Activated CD4-positive, alpha-beta memory T cell treated with anti-CD3 and anti-CD28 coated beads, Interleukin-2, amount 10 ng/mL, durations not matched to agents 7 days and 5 days (primary cell): ENCODE results near the gene PAQR9. TPM values are rescaled to one million over a fixed set of nuclear protein-coding genes. Genes with fewer than 3 reads are reported as not detected.
"Not testable (repeated sequence)": the region's sequence is repeated elsewhere in the genome, so short reads cannot be mapped to it uniquely, and the experiment has no call there.

Experiments used
- CTCF ChIA-PET: fragments of 350-600 bp; sonication (Branson Sonifier 250); formaldehyde crosslinking; loops from one replicate; lab custom pipeline; 2021; ENCODE audit warnings: antibody characterized with exemption, inconsistent platforms; lab: Charles Lee
- POLR2A ChIA-PET: fragments of 350-600 bp; sonication (Branson Sonifier 250); formaldehyde crosslinking; loops from one replicate; lab custom pipeline; 2021; ENCODE audit warnings: antibody characterized with exemption; lab: Charles Lee
- DNase-seq: peaks from one replicate; pipeline ENCODE4 v3.0.0-alpha.2; 2020
- H3K27ac Mint-ChIP-seq: one replicate; pipeline ENCODE4 v1.8.0; 2021; ENCODE audit warnings: mild to moderate bottlenecking, mixed read lengths
- H3K27me3 Mint-ChIP-seq: one replicate; pipeline ENCODE4 v1.8.0; 2021; ENCODE audit warnings: mixed read lengths
- H3K36me3 Mint-ChIP-seq: one replicate; pipeline ENCODE4 v1.8.0; 2021; ENCODE audit warnings: low read depth, mixed read lengths
- H3K4me1 Mint-ChIP-seq: one replicate; pipeline ENCODE4 v1.8.0; 2021; ENCODE audit warnings: mixed read lengths
- H3K4me3 Mint-ChIP-seq: one replicate; pipeline ENCODE4 v1.8.0; 2021; ENCODE audit warnings: mild to moderate bottlenecking, mixed read lengths
- H3K9me3 Mint-ChIP-seq: one replicate; pipeline ENCODE4 v1.8.0; 2021; ENCODE audit warnings: mixed read lengths
- total RNA-seq, 2 experiments: library from RNA; stranded (reverse); gene quantifications; one replicate each; pipeline ENCODE4 v1.2.3, GENCODE V29; 2021

The PAQR9 gene
- total RNA-seq, 2 experiments from 2014 or later, result not detected

- Mint-ChIP-seq H3K36me3 (no peaks in the 10 kb centered on the region), H3K4me1 (peaks cover 25% of the 10 kb centered on the region), H3K4me3 (no peak overlapping the region), H3K27me3 (peaks cover 13% of the 10 kb centered on the region), H3K9me3 (no peaks in the 10 kb centered on the region), H3K27ac (no peak overlapping the region)
- CTCF ChIA-PET, result interaction anchor here (0.6 kb wide), 1 partner anchor 55 kb away, joined by 3 read pairs; no protein-coding TSS in a partner anchor
- POLR2A ChIA-PET, result no interaction called here
- no peak for DNase-seq
Observed at GRCh38 chr3:142998439-142998838, 35.0 kb upstream of the PAQR9 start.

DNA sequence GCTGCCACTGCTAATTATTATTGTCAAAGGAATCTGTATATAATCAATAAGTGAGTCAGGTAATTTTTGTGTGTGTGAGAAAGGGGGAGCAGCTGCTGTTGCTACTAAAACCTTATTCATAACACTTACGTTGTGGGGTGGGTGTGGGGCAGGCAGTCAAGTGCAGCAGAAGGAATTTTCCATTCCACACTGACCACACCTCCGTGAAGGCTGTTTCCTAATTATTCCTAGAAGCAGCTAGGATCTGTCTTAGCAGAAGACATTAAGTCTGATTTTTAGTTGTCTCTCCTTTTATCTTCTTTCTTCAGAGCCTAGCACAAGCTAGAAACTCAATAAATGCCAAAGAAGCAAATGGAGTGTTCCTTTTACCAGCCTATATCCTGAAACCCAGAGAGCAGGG lies 33.9 kb upstream of the PAQR9 start:
- Mint-ChIP-seq H3K4me1 (peaks cover 19% of the 10 kb centered on the region), H3K9me3 (no peaks in the 10 kb centered on the region), H3K4me3 (no peak overlapping the region), H3K27me3 (peaks cover 16% of the 10 kb centered on the region), H3K36me3 (no peaks in the 10 kb centered on the region), H3K27ac (no peak overlapping the region)
- ChIA-PET POLR2A (no interaction called here), CTCF (no interaction called here)
- no peak for DNase-seq

- H3K4me1 Mint-ChIP-seq, result peaks cover 4% of the 10 kb centered on the region
- no peaks in the 10 kb centered on the region for H3K36me3 Mint-ChIP-seq
- ChIA-PET POLR2A (no interaction called here), CTCF (interaction anchor here (0.6 to 3.0 kb wide), 5 partner anchors 10 to 1822 kb away, joined by 3 to 16 read pairs (median 3); no protein-coding TSS in a partner anchor)
- H3K4me3 Mint-ChIP-seq, result no peak overlapping the region
- no peaks in the 10 kb centered on the region for H3K9me3 Mint-ChIP-seq
- DNase-seq, result peak; percentile 71
- H3K27me3 Mint-ChIP-seq, result peaks cover 23% of the 10 kb centered on the region
- H3K27ac Mint-ChIP-seq, result no peak overlapping the region
Observed at GRCh38 chr3:142993958-142994442, 30.5 kb upstream of the PAQR9 start.

GRCh38 chr3:142992323-142992722 lies 28.8 kb upstream of the PAQR9 start:
- Mint-ChIP-seq H3K27me3 (peaks cover 27% of the 10 kb centered on the region), H3K9me3 (no peaks in the 10 kb centered on the region), H3K36me3 (no peaks in the 10 kb centered on the region), H3K4me3 (no peak overlapping the region), H3K4me1 (peaks cover 7% of the 10 kb centered on the region), H3K27ac (no peak overlapping the region)
- ChIA-PET CTCF (interaction anchor here (0.8 to 3.0 kb wide), 3 partner anchors 60 to 164 kb away, joined by 3 to 16 read pairs (median 3); no protein-coding TSS in a partner anchor), POLR2A (no interaction called here)
- DNase-seq, result no peak

GRCh38 chr3:142990721-142991120 lies 27.2 kb upstream of the PAQR9 start:
- DNase-seq, result no peak
- H3K27me3 Mint-ChIP-seq, result peaks cover 28% of the 10 kb centered on the region
- POLR2A ChIA-PET, result interaction anchor here (1.9 kb wide), 1 partner anchor 11 kb away, joined by 11 read pairs; the partner anchor contains the start of gene U2SURP
- no peak overlapping the region for H3K27ac Mint-ChIP-seq
- no peaks in the 10 kb centered on the region for H3K9me3 Mint-ChIP-seq
- no peaks in the 10 kb centered on the region for H3K36me3 Mint-ChIP-seq
- H3K4me3 Mint-ChIP-seq, result no peak overlapping the region
- CTCF ChIA-PET, result interaction anchor here (0.6 to 2.8 kb wide), 4 partner anchors 9 to 162 kb away, joined by 4 to 11 read pairs (median 4); partner anchors contain the start of gene U2SURP
- H3K4me1 Mint-ChIP-seq, result peaks cover 8% of the 10 kb centered on the region

DNA sequence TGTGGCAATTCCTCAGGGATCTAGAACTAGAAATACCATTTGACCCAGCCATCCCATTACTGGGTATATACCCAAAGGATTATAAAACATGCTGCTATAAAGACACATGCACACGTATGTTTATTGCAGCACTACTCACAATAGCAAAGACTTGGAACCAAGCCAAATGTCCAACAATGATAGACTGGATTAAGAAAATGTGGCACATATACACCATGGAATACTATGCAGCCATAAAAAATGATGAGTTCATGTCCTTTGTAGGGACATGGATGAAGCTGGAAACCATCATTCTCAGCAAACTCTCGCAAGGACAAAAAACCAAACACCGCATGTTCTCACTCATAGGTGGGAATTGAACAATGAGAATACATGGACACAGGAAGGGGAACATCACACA lies 25.4 kb upstream of the PAQR9 start:
- CTCF ChIA-PET, H3K36me3 Mint-ChIP-seq, POLR2A ChIA-PET, H3K27ac Mint-ChIP-seq, DNase-seq, H3K9me3 Mint-ChIP-seq, H3K4me3 Mint-ChIP-seq, H3K4me1 Mint-ChIP-seq: not testable (repeated sequence)
- H3K27me3 Mint-ChIP-seq, result peaks cover 20% of the 10 kb centered on the region

- not testable (repeated sequence) for H3K9me3 Mint-ChIP-seq, H3K27ac Mint-ChIP-seq, H3K4me1 Mint-ChIP-seq, H3K4me3 Mint-ChIP-seq, H3K36me3 Mint-ChIP-seq, DNase-seq
- CTCF ChIA-PET, result interaction anchor here (1.2 to 2.6 kb wide), 3 partner anchors 34 to 708 kb away, joined by 3 to 10 read pairs (median 3); no protein-coding TSS in a partner anchor
- POLR2A ChIA-PET, result interaction anchor here (2.1 kb wide), 1 partner anchor 13 kb away, joined by 7 read pairs; the partner anchor contains the start of gene U2SURP
- peaks cover 20% of the 10 kb centered on the region for H3K27me3 Mint-ChIP-seq
Observed at GRCh38 chr3:142988221-142988620, 24.7 kb upstream of the PAQR9 start.

DNA sequence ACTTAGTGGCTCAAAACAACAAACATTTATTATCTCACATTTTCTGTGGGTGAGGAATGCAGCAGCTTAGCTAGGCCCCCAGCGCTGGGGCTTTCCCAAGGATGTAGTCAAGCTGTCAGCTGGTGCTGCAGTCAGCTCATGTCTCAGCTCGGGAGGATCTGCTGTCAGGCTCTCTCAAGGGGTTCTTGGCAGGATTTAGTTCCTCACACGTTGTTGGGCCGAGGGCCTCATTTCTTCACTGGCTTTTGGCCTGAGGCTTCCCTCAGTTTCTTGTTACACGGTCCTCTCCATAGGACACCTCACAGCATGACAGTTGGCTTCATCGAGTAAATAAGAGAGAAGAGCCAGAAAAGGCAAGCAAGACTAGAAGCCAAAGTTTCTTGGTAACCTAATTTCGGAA lies 24.2 kb upstream of the PAQR9 start:
- H3K36me3 Mint-ChIP-seq, result no peaks in the 10 kb centered on the region
- POLR2A ChIA-PET, result interaction anchor here (2.1 kb wide), 1 partner anchor 13 kb away, joined by 7 read pairs; the partner anchor contains the start of gene U2SURP
- no peak overlapping the region for H3K4me3 Mint-ChIP-seq
- no peak overlapping the region for H3K27ac Mint-ChIP-seq
- CTCF ChIA-PET, result interaction anchor here (1.0 to 2.6 kb wide), 4 partner anchors 33 to 708 kb away, joined by 3 to 10 read pairs (median 4); no protein-coding TSS in a partner anchor
- H3K4me1 Mint-ChIP-seq, result peaks cover 4% of the 10 kb centered on the region
- no peaks in the 10 kb centered on the region for H3K9me3 Mint-ChIP-seq
- DNase-seq, result no peak
- H3K27me3 Mint-ChIP-seq, result peaks cover 20% of the 10 kb centered on the region

GRCh38 chr3:142987080-142987700 lies 23.7 kb upstream of the PAQR9 start:
- H3K27ac Mint-ChIP-seq, result no peak overlapping the region
- peaks cover 4% of the 10 kb centered on the region for H3K4me1 Mint-ChIP-seq
- CTCF ChIA-PET, result interaction anchor here (0.6 to 2.6 kb wide), 6 partner anchors 16 to 707 kb away, joined by 3 to 10 read pairs (median 3); no protein-coding TSS in a partner anchor
- DNase-seq, result no peak
- POLR2A ChIA-PET, result interaction anchor here (2.1 kb wide), 1 partner anchor 14 kb away, joined by 7 read pairs; the partner anchor contains the start of gene U2SURP
- no peaks in the 10 kb centered on the region for H3K9me3 Mint-ChIP-seq
- no peak overlapping the region for H3K4me3 Mint-ChIP-seq
- no peaks in the 10 kb centered on the region for H3K36me3 Mint-ChIP-seq
- peaks cover 22% of the 10 kb centered on the region for H3K27me3 Mint-ChIP-seq

DNA sequence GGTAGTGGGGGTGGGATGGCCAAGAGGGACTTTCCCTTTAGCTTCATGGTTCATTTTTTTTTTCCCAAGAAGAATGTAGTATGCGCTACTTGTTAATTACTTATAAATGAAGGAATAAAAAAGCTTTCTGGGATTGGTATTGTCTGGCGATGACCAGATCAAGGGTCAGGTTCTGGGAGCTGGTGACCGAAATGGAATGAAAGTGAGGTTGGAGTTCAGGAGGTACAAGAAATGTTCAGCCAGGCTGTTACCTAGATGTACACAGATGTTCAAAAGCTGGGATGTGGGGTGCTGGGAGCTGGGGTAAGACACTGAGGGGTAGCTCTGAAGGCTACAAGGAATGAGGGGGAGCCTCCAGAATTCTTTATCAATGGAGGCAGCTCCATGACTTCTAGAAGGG lies 20.8 kb upstream of the PAQR9 start:
- H3K4me3 Mint-ChIP-seq, result no peak overlapping the region
- CTCF ChIA-PET, result interaction anchor here (1.5 to 1.7 kb wide), 2 partner anchors 10 to 53 kb away, joined by 4 to 6 read pairs; no protein-coding TSS in a partner anchor
- no peak overlapping the region for H3K27ac Mint-ChIP-seq
- POLR2A ChIA-PET, result interaction anchor here (1.8 kb wide), 1 partner anchor 17 kb away, joined by 7 read pairs; the partner anchor contains the start of gene U2SURP
- no peak for DNase-seq
- H3K4me1 Mint-ChIP-seq, result peaks cover 4% of the 10 kb centered on the region
- H3K36me3 Mint-ChIP-seq, result no peaks in the 10 kb centered on the region
- peaks cover 28% of the 10 kb centered on the region for H3K27me3 Mint-ChIP-seq
- no peaks in the 10 kb centered on the region for H3K9me3 Mint-ChIP-seq

GRCh38 chr3:142983318-142983717 lies 19.8 kb upstream of the PAQR9 start:
- Mint-ChIP-seq H3K27ac (no peak overlapping the region), H3K9me3 (no peaks in the 10 kb centered on the region), H3K4me3 (no peak overlapping the region), H3K27me3 (peaks cover 29% of the 10 kb centered on the region), H3K36me3 (no peaks in the 10 kb centered on the region), H3K4me1 (peaks cover 4% of the 10 kb centered on the region)
- CTCF ChIA-PET, result no interaction called here
- DNase-seq, result no peak
- POLR2A ChIA-PET, result no interaction called here

- no peak for DNase-seq
- ChIA-PET CTCF (interaction anchor here (1.3 to 1.4 kb wide), 2 partner anchors 9 to 151 kb away, joined by 3 to 4 read pairs; no protein-coding TSS in a partner anchor), POLR2A (no interaction called here)
- Mint-ChIP-seq H3K4me3 (no peak overlapping the region), H3K27ac (no peak overlapping the region), H3K27me3 (peaks cover 26% of the 10 kb centered on the region), H3K36me3 (no peaks in the 10 kb centered on the region), H3K4me1 (peaks cover 1% of the 10 kb centered on the region), H3K9me3 (no peaks in the 10 kb centered on the region)
Observed at GRCh38 chr3:142982038-142982773, 18.7 kb upstream of the PAQR9 start.
